Stimulated activated CD8-positive, alpha-beta memory T cell treated with anti-CD3 and anti-CD28 coated beads, Interleukin-4, amount 100 ng/mL, for 4 hours (primary cell): ENCODE data around the gene ISLR.

Experiments
- DNase-seq, 2 donors: peaks; one replicate each; pipeline ENCODE4 v3.0.0-alpha.2; 2020; ENCODE audit warnings: low read depth in 2 of 2, low spot score in 1 of 2

Gene ISLR

DNA sequence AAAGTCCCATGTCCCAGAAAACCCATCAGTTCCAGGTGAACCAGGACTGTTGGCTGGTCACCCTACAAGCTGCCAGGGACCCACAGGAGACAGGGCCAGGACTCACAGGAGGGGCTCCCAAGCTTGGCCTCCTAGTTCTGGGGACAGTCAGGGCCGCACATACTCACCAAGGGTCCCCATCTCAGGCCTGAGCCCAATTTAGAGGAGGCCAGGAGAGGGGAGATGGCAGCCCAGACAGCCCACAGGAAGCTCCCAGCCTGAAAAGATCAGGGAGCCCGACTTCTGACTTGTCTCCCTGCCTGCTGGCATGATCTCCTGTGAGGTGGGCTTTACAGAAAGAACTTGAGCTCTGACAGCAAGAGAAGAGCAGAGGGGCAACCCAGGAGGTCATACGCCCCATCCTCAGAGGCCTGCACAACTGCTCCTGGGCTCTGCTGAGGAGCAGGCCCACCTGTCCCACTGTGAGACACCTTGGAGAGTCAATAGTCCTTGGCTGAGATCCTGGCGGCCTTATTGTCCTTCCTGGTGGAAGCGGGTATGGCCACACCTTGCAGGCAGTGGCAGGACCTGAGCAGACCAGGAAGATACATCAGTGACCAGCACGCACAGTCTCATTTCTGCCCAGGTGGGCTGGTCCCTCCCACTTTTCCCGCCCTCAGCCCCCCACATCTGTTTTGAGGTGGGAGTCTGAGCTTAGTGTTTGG, 2.5 kb upstream of the ISLR start:
- DNase-seq: no peak

DNA sequence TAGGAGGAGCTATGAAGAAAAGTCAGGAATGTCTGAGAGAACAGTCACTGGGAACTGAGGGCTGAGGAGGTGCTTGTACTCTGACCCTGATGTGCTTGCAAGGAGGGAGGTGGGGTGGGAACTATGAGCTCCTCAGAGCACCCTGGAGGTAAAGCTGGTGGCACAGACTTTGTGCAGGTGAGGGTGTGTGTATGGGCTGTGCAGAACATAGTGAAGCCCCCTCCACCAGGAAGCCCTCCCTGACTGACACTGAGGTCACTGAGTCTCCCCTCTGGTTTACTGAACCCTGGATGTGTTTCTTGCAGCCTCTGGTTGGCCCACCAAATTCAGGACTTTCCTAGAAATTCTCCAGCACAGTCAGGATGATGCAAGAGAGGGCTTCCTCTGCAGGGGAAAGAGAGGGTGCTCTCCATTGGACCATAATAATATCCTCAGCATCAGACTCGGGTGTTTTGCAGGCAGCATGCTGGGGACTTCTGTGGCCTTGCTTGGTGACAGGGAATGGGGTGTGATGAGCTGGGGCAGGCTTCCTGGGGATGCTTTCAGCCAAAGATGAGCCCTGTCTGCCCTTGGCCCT, 1.5 kb upstream of the ISLR start:
- DNase-seq: no peak

DNA sequence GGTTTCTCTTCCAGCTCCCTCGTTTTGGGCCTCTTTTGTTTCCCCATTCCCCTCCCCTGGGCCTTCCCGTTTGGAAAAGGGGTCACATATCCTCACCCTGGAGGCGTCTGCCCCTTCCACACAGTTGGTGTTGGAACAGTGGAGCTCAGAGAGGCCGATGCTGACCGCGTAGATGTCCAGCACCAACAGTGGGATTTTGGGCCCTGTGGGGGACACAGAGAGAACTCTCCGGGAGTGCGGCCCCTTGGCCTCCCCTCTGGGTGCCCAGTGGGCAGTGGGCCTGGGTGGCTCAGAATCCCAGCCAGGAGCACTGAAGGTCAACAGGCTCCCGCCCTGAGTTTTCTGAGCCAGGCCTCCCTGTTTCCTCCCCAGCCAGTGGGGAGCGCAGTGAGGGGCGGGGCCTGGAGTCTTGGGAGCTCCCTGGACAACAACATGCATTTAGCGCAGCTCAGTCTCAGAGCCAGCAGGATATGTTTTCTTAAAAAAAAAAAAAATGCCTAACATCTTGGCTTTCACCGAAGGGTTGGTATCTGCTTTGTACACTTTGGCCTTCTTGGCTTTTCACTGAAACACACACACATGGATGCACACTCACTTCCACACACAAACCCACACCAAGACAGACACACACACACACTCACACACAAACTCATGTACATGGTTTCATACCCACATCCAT, 670 bp upstream of the ISLR start:
- DNase-seq: no peak

DNA sequence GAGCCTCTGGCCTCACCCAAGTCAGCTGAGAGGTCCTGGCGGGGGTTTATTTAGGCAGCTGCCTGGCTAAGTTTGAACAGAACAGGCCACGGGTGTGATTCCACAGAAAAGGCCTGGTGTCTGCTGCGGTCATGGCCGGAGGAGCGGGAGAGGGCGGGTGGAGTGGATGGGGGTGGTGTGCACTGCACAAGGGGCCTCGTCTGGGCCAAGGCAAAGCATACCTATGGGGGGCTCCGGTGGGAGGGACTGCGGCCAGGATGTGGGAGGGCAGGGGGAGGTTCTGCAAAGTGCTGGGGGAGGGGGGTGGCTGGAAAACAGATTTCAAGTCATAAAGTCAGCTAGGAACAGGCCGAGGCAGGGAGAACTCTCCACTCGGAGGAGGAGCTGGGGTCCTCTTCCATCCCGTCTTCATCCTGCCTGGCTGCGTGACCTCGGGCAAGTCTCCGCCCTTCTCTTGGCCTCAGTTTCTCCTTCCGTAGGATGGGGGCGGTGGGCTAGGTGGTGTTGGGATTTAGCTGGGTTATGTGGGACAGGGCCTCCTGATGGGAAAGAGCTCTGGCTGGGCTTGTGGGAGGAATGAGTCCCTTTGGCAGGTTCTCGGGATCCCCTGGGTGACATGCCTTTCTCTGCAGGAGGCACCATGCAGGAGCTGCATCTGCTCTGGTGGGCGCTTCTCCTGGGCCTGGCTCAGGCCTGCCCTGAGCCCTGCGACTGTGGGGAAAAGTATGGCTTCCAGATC, 878 bp downstream of the ISLR start:
- no peak for DNase-seq

DNA sequence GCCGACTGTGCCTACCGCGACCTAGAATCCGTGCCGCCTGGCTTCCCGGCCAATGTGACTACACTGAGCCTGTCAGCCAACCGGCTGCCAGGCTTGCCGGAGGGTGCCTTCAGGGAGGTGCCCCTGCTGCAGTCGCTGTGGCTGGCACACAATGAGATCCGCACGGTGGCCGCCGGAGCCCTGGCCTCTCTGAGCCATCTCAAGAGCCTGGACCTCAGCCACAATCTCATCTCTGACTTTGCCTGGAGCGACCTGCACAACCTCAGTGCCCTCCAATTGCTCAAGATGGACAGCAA, 1.4 kb downstream of the ISLR start:
- no peak for DNase-seq

DNA sequence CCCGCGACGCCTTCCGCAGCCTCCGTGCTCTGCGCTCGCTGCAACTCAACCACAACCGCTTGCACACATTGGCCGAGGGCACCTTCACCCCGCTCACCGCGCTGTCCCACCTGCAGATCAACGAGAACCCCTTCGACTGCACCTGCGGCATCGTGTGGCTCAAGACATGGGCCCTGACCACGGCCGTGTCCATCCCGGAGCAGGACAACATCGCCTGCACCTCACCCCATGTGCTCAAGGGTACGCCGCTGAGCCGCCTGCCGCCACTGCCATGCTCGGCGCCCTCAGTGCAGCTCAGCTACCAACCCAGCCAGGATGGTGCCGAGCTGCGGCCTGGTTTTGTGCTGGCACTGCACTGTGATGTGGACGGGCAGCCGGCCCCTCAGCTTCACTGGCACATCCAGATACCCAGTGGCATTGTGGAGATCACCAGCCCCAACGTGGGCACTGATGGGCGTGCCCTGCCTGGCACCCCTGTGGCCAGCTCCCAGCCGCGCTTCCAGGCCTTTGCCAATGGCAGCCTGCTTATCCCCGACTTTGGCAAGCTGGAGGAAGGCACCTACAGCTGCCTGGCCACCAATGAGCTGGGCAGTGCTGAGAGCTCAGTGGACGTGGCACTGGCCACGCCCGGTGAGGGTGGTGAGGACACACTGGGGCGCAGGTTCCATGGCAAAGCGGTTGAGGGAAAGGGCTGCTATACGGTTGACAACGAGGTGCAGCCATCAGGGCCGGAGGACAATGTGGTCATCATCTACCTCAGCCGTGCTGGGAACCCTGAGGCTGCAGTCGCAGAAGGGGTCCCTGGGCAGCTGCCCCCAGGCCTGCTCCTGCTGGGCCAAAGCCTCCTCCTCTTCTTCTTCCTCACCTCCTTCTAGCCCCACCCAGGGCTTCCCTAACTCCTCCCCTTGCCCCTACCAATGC, 2.0 kb downstream of the ISLR start:
- no peak for DNase-seq

DNA sequence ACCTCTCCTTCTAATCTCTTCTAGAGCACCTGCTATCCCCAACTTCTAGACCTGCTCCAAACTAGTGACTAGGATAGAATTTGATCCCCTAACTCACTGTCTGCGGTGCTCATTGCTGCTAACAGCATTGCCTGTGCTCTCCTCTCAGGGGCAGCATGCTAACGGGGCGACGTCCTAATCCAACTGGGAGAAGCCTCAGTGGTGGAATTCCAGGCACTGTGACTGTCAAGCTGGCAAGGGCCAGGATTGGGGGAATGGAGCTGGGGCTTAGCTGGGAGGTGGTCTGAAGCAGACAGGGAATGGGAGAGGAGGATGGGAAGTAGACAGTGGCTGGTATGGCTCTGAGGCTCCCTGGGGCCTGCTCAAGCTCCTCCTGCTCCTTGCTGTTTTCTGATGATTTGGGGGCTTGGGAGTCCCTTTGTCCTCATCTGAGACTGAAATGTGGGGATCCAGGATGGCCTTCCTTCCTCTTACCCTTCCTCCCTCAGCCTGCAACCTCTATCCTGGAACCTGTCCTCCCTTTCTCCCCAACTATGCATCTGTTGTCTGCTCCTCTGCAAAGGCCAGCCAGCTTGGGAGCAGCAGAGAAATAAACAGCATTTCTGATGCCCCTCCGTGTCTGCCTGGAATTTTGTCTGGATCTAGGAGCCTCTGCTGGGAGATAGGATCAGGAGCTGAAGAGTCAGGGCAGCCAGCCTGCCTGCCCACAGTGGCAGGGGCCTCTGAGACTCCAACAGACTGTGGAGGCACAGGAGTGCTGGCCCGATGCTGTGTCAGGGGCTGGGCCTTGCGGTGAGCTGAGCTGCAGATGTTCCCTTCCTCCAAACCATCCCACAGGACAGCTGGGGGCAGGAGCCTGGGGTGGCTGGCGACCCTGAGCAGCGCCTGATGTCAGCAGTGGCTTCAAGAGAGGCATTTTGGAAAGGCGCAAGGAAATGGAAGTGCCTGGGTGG, 3.0 kb downstream of the ISLR start:
- no peak for DNase-seq

DNA sequence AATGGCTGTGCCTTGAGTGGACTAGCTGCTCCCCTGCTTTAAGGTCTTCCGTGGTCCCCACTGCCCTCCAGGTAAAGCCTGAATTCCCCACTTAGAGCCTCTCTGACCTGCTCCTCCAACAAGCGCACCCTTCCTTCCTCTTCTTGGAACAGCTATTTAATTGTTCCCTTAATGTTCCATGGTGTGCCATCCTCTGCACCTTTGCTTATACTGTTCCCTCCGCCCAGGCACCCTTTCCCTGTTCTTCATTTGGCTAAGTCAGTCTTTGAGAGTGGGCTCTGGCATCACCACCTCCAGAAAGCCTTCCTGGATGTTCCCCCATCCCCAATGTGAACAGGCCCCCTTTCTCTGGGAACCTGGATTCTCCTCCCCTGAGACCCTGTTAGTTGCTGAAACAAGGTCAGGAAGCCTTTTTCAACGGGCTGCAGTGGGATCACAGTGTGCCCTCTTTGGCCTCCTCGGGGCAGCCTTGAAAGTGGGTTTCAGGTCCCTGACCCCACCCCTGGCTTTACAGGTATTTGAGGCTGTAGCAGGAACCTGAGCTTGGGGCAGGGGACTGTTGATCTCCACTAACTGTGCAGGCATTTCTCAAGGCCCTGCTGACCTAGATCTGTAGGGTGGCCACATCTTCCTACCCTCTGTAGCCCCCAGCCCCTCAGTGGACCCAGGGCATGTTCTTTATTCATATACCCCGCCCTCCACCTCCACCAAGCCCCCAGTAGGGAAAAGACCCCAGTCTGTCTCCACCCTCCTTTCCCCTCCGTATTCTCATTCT, 5.0 kb downstream of the ISLR start:
- DNase-seq: no peak

DNA sequence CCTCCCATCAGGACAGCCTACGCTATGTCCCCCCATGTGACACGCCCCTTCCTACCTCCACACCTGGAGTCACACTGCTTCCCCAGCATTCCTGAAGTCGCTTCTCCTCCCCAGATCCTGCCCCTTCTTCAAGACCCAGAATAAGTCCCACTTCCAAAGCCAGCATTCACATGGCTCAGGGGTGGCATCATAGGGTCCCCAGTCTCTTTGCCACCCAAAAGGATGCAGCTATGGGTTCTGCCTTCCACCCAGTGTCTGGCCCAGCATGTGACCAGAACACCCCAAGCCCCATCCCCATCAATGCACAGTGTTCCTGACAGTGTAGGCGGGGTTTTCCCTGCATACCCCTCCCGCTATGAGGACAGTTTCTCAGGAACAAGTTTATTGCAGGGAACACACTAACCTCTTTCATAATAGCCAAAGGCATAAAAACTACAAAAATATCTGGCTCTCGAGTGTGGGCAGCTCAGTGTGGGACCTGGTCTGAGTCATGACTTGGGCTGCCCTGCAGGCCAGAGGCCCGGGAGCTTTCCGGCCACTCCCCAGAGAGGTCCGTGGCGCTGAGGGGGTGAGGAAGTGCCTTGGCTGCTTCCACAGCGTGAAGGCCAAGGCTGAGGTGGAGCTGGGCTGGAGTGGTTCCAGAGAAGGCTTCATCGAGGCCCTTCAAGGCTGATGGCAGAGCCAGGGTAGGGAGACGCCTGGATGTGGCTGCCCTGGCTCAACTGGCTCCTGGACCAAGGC, 5.8 kb downstream of the ISLR start:
- no peak for DNase-seq

DNA sequence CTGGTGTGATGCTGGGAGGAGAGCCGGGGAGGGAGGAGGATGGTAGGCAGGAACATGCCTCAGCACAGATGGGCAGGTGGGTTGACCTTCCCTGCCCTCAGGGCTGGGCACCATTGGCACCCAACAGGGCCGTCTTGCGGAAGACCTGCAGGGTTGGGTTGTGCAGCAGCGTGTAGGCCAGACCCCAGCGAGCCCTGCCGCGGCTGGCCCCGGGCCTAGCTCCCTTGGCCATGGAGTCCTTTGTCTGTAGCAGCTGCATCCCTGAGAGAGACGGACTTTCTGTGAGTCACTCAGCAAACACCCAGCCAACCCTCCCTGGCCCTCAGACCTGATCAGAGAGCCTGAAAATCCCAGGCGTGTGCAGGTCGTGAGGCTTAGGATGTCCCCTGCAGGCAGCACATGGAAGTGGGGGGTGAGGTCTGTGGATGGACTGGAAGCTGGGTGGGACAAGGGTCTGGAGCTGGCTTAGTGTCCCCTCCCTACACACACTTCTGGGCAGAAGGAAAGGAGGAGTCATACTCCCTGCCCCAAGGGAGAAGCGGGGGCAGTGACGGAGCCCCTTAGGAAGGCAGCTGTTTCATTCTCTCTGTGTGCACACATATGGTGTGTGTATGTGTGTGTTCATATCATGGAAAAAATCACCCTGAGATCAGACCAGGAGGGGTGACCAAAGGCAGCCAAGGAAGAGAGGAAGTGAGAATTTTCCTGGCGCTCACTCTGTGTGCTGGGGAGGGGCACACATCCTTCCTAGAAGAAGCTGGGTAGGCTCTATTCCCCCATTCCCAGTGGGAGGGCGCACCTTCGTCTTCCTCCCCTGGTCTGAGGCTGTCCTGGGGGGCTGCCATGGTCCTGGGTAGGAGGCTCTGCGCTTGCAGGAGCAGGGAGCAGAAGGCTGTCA, 6.7 kb downstream of the ISLR start:
- DNase-seq: no peak

DNA sequence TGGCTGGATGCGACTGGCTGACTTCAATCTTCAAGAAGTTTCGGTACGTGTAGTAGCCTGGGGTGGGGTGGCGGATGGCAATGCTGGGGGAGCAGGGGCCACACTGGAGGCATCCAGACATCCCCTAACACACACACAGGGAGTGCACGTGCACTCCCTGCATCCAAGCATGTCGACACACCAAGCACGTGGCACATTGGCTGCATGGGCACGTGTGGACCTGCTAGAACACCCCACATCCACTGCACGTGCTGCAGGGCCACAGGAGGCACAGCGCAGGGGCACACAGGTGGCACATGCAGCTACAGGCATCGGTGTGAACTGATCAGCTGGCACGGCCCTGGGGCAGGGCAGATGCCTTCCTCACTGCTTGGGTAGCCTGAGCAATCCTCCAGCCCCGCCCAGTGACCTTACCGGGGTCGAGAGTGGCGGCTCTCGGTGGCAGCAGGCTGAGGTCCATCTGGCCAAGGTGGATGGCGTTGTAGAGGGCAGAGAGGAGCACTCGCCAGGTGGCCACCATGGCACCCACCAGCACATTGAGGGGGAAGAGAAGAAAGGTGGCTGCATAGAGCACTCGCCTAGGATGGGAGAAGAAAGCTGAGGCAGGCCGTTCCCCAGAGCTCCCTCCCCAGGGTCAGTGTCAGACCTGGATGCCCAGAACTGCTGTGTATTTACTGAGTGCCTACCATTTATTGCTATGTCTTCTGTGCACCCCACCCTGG, 7.5 kb downstream of the ISLR start:
- no peak for DNase-seq

DNA sequence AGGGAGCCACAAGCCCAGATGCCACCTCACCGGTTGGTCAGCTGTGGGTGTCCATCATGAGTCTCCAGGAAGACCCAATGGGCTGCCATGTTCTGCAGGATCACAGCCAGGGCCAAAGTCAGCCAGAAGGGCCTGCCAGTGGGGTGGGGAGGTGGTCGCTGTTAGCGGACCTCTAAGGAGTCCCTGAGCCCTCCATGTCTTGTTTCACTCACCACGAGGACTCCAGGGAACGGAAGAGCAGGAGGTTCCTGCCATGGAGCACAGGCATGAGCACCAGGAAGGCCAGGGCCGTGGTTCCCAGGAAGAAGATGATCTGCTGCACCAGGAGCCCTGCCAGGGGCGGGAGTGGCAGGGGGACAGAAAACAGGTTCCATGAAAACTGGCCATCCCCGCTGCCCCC, 8.6 kb downstream of the ISLR start:
- no peak for DNase-seq

DNA sequence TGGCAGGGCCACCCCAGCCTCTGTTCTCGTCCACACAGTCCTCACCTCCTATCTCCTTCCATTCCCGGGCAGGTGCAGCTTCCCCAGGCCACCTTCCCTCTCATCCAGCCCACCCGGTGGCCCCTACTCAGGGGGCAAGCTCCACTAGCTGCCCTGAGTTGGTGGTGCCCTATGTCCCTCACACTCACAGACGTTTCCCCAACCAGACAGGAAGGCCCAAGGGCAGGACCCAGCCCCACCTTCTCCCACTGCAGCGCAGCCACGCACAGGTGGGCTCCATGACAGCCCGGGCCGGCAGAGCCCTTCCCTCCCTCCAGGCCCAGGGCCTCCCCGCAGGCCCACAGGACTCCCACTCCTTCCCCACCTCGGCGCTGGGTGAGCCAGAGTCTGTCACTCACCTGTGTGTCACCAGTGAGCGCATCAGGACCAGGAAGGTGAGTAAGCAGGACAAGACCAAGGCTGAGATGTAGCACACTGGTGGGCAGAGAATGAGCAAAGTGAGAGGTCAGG, 11.1 kb downstream of the ISLR start:
- no peak for DNase-seq

DNA sequence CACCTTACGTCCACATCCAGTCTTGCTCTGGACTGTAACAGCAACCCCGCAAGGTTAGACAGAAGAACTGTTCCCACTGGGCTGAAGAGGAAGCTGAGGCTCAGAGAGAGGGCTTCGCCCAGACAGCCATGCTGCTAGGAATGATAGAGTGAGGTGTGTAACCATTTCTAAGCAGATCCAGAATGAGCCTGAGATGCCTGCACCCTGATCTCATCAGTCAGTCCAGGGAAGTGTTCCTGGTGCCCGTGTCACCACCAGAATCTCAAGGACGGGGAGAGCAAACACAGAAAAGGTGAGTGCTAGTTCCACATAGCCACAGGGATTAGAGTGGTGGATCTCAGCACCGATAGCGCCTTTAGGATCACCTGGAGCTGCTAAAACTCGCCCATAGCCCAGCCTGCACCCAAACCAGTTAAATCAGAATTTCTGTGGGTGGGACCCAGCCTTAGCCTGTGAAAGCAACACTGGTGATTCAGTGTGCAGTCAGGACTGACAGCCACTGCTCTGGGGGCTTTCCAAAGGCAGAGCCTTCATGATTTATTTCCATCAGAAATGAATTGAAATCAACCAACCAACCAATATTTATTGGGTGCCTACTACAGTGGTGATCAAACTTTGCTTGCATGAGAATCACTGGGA, 12.3 kb downstream of the ISLR start:
- DNase-seq: no peak

DNA sequence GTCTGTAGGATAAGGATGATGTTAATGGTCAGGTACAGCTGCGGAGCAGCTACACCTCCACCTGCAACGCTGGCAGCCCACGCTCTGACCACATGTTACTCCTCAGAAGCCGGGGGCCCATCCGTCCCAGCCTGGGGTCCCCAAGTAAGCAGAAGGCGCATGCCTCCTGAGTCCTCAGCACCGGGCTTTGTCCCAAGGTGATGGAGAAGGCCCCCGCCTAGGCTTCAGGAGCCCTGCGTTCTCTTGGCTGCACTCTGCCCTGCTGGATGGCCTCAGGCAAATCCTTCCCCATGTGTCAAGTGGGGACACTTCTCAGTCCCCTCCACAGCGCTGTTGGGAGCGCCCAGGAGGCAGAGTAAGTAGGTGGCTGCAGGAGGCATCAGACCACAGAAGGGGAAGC, 14.7 kb downstream of the ISLR start:
- DNase-seq: no peak

DNA sequence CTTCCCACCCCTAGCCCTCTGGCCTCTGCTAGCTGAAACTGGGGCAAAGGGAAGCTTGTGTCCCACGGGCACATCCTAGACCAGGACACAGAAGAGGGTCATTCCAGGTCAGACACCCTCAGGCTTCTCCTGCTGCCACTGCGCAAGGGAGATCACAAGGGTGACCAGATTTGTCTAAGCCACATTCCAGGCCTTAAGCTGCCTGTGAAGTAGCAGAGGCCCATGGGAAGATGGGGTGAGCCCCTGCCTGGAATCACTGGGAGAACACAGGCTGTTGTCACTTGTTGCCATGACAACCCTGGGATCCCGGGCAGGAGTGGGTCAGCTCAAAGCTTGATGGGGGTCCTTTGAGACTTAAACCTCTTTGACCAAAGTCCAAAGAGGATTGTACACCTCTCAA, 18.3 kb downstream of the ISLR start:
- no peak for DNase-seq
